Body of pancreas (tissue), 4 donors: ENCODE measurements around the gene HOXA11.

Experiments used
- POLR2A ChIP-seq, 3 donors: fragments of 450-650 bp; IDR thresholded peaks; one replicate each; pipeline ENCODE4 v1.6.1; 2016; ENCODE audit warnings: antibody characterized with exemption in 3 of 3, mild to moderate bottlenecking in 2 of 3
- TF ChIP-seq, protein P1 (sequence below), 7 experiments: fragments of 450-650 bp in 4 of 7; fragments of 200-600 bp in 3 of 7; sonication (generic) in 3 of 7; IDR thresholded peaks; one replicate each; pipeline ENCODE4 v1.5.1; 2016 to 2019; ENCODE audit warnings: antibody characterized with exemption in 7 of 7

DNA sequence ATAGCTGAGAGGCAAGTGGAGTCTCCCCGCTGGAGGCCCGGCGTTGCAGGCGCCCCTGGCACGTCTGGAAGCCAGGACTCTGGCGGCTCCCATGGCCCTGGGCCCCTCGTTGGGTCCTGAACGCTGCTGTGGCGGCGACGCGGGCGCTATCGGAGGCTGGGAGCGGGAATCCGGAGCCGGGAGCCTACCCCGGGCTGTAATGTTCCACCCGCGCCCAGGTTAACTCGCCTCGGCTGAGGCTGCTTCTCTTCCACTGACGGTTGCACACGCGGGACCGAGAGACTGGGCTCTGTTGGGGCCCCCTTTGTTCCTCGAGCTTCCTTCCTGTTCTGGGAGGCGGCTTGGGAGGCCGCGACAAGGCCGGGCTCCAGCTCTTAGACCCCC lies 40.3 kb downstream of the HOXA11 start:
- TF ChIP-seq, protein P1, sequence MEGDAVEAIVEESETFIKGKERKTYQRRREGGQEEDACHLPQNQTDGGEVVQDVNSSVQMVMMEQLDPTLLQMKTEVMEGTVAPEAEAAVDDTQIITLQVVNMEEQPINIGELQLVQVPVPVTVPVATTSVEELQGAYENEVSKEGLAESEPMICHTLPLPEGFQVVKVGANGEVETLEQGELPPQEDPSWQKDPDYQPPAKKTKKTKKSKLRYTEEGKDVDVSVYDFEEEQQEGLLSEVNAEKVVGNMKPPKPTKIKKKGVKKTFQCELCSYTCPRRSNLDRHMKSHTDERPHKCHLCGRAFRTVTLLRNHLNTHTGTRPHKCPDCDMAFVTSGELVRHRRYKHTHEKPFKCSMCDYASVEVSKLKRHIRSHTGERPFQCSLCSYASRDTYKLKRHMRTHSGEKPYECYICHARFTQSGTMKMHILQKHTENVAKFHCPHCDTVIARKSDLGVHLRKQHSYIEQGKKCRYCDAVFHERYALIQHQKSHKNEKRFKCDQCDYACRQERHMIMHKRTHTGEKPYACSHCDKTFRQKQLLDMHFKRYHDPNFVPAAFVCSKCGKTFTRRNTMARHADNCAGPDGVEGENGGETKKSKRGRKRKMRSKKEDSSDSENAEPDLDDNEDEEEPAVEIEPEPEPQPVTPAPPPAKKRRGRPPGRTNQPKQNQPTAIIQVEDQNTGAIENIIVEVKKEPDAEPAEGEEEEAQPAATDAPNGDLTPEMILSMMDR (IDR thresholded peaks at IDR 0.05), result no peak
- TF ChIP-seq POLR2A (IDR thresholded peaks at IDR 0.05), result no peak
